Spleen (tissue), 11 donors: Measurements from ENCODE around the gene DUSP22. TPM values are rescaled to one million over a fixed set of nuclear protein-coding genes. Genes with fewer than 3 reads are reported as not detected.

Experiments
- DNase-seq: peaks from one replicate; pipeline ENCODE4 v3.0.0-alpha.2; 2020
- H3K27ac ChIP-seq, 8 donors: fragments of 200-600 bp; sonication (generic) in 7 of 8; 1 replicate in 4 of 8; 2 replicates in 4 of 8; pipeline versions ENCODE4 v1.5.0 to v1.8.0; 2016 to 2021; ENCODE audit warnings: inconsistent platforms in 4 of 8, mild to moderate bottlenecking in 4 of 8, moderate library complexity in 1 of 8
- H3K27me3 ChIP-seq, 7 donors: fragments of 200-600 bp; sonication (generic) in 6 of 7; replicated peaks in 1 of 7; 1 replicate in 4 of 7; 2 replicates in 3 of 7; pipeline versions ENCODE4 v1.5.0 to v1.8.0; 2016 to 2021; ENCODE audit warnings: inconsistent platforms in 3 of 7, mild to moderate bottlenecking in 1 of 7
- H3K36me3 ChIP-seq, 6 donors: fragments of 200-600 bp; sonication (generic) in 5 of 6; 1 replicate in 4 of 6; 2 replicates in 2 of 6; pipeline versions ENCODE4 v1.5.0 to v1.8.0; 2016 to 2021; ENCODE audit warnings: inconsistent platforms in 2 of 6
- H3K4me1 ChIP-seq, 6 donors: fragments of 200-600 bp; sonication (generic) in 5 of 6; 1 replicate in 3 of 6; 2 replicates in 3 of 6; pipeline versions ENCODE4 v1.5.0 to v1.8.0; 2016 to 2021; ENCODE audit warnings: inconsistent platforms in 3 of 6
- H3K4me3 ChIP-seq, 8 donors: fragments of 200-600 bp; sonication (generic) in 7 of 8; 1 replicate in 4 of 8; 2 replicates in 4 of 8; pipeline versions ENCODE4 v1.5.0 to v1.8.0; 2016 to 2021; ENCODE audit warnings: inconsistent platforms in 4 of 8, mild to moderate bottlenecking in 4 of 8, moderate library complexity in 2 of 8
- H3K9me3 ChIP-seq, 8 donors: fragments of 200-600 bp; sonication (generic) in 7 of 8; 1 replicate in 4 of 8; 2 replicates in 4 of 8; pipeline versions ENCODE4 v1.5.0 to v1.8.0; 2016 to 2021; ENCODE audit warnings: inconsistent platforms in 4 of 8
- POLR2A ChIP-seq, 3 donors: fragments of 450-650 bp; IDR thresholded peaks; one replicate each; pipeline ENCODE4 v1.5.1; 2017; ENCODE audit warnings: antibody characterized with exemption in 3 of 3, mild to moderate bottlenecking in 1 of 3
- POLR2AphosphoS5 ChIP-seq, 3 donors: sonication (generic); formaldehyde crosslinking; IDR thresholded peaks; one replicate each; pipeline ENCODE4 v1.5.1; 2017; ENCODE audit warnings: antibody characterized with exemption in 3 of 3
- WGBS, 5 donors: extraction: QIAGEN DNeasy Blood & Tissue Kit in 3 of 5; methylation state at CpG; one replicate each; pipeline versions ENCODE4 v1.1.5 to v1.1.7; 2013 to 2018; 5-methylcytosine and 5-hydroxymethylcytosine counted together
- intact Hi-C: fragments of 100-400 bp; cut with DNase I; formaldehyde crosslinking; loops from one replicate; pipeline ENCODE4 v1.15.0; 2023; ENCODE audit warnings: low total_unique reads
- polyA plus RNA-seq, 3 donors: library from polyadenylated mRNA; stranded (reverse); fragments of 200-250 nt; gene quantifications; one replicate each; pipeline ENCODE4 v1.2.1, GENCODE V29; 2013
- total RNA-seq, 7 donors: library from RNA; depleted of rRNA in 3 of 7; stranded (reverse); fragments of >200 nt in 3 of 7; fragmentation: NEBNext Ultra II Directional in 4 of 7; extraction: Animal tissue kit (Norgen Biotek cat#: 25700) in 4 of 7; gene quantifications; one replicate each; pipeline versions ENCODE4 v1.1.0 to v1.2.1, GENCODE V29; 2016 to 2021
- TF ChIP-seq, protein P1 (sequence below), 11 experiments: fragments of 200-600 bp in 7 of 11; fragments of 450-650 bp in 4 of 11; sonication (generic) in 4 of 11; IDR thresholded peaks in 8 of 11; conservative IDR thresholded peaks in 3 of 11; 1 replicate in 7 of 11; 2 replicates in 4 of 11; pipeline versions ENCODE4 v1.4.0 to v1.8.0; 2016 to 2021; ENCODE audit warnings: antibody characterized with exemption in 11 of 11, inconsistent platforms in 4 of 11, mild to moderate bottlenecking in 1 of 11
- donor health status: healthy with polysubstance abuse.
- donor health status: DM: no; HTN: no; CAD: no; lungs with moderate emphysema.
- donor health status: DM: no; HTN: no; CAD: no.
- donor health status: Bipolar disorder and iron deficiency.
- donor health status: healthy.
- donor health status: DM: no; HTN: no; CAD: no.
- donor health status: DM: yes; HTN: yes; CAD: no.

The DUSP22 gene
- total and polyA plus RNA-seq, 10 donors = 41.2 to 120 (median 69.4) TPM

DNA sequence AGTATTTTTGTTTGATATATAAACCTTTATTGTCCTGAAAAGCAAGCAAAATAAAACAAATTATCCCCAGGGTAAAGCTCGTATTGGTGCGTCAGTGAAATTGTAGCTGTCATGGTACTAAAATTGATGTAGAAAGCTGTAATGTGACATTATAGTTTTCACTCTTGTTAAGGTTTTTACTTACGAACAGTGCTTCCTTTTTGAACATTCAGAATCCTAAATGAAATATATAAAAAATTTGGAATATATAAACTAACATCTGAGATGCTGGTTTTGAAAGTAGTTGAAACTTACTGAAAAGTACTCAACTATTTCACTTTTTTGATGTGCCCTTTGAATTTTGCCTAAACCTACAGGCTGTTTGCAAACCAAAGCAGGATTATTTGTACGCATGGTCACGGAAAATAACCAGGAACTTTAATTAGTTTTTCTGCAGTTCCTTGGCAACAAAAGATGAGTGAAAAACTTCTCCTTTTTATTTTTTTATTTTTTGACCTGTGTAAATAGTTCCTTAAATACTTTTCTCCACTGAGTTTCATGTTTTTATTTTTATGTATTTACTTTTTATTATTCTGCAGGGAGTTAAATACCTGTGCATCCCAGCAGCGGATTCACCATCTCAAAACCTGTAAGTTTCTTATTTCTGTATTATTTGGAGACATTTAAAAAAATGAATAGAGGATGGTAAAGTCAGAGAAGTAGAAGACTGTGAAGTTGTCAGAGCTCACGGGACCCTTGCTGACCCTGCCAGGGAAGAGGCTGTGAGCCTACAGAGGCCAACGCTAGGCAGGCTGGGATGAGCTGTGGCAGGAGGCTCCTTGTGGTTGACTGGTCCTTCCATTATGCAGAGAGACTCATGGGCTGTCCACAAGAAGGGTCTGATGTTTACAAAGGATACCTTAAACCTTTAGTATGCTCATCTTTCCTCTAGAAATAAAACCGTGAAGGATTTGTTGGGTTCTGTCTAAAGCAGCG lies 42.5 kb downstream of the DUSP22 start:
- Histone ChIP-seq H3K4me1 (peaks cover 33 to 88% (median 69%) of the 10 kb centered on the region in 6 donors), H3K36me3 (no peaks in the 10 kb centered on the region), H3K4me3 (no peak overlapping the region), H3K27ac (no peak overlapping the region), H3K9me3 (no peaks in the 10 kb centered on the region), H3K27me3 (no peaks in the 10 kb centered on the region)
- 85 to 91% (median 86%) methylated on average over 10 of the region's 10 CpGs for WGBS, 5 donors
- intact Hi-C loops = no loop called here
- TF ChIP-seq POLR2A (IDR thresholded peaks at IDR 0.05) = no peak
- TF ChIP-seq, protein P1, sequence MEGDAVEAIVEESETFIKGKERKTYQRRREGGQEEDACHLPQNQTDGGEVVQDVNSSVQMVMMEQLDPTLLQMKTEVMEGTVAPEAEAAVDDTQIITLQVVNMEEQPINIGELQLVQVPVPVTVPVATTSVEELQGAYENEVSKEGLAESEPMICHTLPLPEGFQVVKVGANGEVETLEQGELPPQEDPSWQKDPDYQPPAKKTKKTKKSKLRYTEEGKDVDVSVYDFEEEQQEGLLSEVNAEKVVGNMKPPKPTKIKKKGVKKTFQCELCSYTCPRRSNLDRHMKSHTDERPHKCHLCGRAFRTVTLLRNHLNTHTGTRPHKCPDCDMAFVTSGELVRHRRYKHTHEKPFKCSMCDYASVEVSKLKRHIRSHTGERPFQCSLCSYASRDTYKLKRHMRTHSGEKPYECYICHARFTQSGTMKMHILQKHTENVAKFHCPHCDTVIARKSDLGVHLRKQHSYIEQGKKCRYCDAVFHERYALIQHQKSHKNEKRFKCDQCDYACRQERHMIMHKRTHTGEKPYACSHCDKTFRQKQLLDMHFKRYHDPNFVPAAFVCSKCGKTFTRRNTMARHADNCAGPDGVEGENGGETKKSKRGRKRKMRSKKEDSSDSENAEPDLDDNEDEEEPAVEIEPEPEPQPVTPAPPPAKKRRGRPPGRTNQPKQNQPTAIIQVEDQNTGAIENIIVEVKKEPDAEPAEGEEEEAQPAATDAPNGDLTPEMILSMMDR (IDR thresholded peaks at IDR 0.05 in 8 of 11, conservative IDR thresholded peaks at IDR 0.05 in 3 of 11) = no peak
- TF ChIP-seq POLR2AphosphoS5 (IDR thresholded peaks at IDR 0.05) = no peak
- peak; percentile 69 for DNase-seq

DNA sequence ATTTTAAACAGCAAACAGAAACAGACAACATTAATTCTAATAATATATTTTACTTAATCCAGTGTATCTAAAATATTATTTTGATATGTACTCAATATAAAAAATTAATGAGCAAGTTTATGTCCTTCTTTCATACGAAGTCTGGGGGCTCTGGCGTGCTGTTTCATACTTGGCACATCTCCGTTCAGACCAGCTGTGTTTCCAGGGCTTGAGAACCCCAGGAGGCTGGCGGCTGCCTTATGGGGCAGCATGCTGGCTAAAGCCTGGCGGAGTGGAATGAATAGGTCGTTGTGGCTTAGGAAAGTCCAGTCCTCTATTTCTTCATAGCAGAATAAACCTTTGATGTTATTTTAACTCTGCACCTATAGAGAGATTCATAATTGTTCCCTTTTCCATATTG lies 43.3 kb downstream of the DUSP22 start:
- WGBS, 5 donors = 80 to 93% (median 85%) methylated on average over 6 of the region's 6 CpGs
- TF ChIP-seq, protein P1 (IDR thresholded peaks at IDR 0.05 in 8 of 11, conservative IDR thresholded peaks at IDR 0.05 in 3 of 11) = no peak
- TF ChIP-seq POLR2A (IDR thresholded peaks at IDR 0.05) = no peak
- TF ChIP-seq POLR2AphosphoS5 (IDR thresholded peaks at IDR 0.05) = no peak
- no peaks in the 10 kb centered on the region for H3K27me3 ChIP-seq
- no peak overlapping the region for H3K4me3 ChIP-seq
- intact Hi-C loops = no loop called here
- peak; percentile 72 for DNase-seq
- no peaks in the 10 kb centered on the region for H3K9me3 ChIP-seq
- H3K36me3 ChIP-seq = no peaks in the 10 kb centered on the region
- no peak overlapping the region for H3K27ac ChIP-seq
- peaks cover 40 to 95% (median 76%) of the 10 kb centered on the region in 6 donors for H3K4me1 ChIP-seq

DNA sequence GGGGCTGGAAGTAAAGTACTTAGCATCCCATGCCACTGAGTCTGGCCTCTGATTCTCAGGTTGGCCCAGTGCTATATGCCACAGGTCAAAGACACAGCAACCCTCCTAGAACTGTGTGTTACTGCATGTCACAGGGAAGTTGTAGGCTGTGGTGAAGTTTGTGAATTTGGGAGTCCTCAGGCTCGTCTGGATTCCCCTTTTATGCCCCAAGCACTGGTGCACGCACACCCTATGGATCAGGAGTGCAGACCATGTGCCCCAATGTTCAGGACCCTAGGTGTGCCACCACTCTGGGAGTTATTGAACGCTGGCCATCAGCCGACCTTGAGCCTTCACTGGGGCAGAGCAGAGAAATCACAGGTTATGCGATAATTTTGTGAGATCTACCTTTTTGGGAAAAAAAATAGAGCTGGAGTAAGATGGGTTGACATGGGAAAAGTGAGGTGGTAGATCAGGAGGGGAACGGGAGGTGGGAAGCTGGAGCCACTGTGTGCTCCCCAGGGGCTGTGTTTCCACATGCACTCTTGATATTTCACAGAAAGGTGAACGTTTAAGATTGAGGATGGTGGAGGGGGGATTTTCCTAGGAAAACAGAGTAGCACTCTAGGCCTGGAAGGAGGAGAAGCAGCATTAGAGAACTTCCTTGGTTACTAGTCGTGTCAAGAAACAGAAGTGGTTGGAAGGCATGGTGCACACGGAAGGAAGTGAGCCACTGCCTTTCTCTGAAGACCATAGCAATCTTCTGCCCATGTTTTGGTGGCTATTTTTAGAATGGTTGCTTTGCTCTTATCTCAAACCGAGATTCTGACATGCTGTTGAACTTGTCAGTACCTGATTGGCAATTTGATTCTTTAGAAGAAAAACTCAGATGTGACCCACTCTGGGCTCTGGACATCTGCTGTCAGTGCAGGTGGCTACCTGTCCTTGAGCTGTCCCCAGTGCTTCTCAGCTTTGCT lies 44.1 kb downstream of the DUSP22 start:
- peak; percentile 76 for DNase-seq
- Histone ChIP-seq H3K4me3 (peak overlapping the region in 1 of 8 donors; percentile 0), H3K4me1 (peaks cover 43 to 97% (median 83%) of the 10 kb centered on the region in 6 donors), H3K27ac (peak overlapping the region; percentile 3 to 84 (median 71)), H3K9me3 (no peaks in the 10 kb centered on the region), H3K27me3 (no peaks in the 10 kb centered on the region), H3K36me3 (no peaks in the 10 kb centered on the region)
- intact Hi-C loops = no loop called here
- 55 to 62% (median 58%) methylated on average over 10 of the region's 10 CpGs for WGBS, 5 donors
- TF ChIP-seq, protein P1 (IDR thresholded peaks at IDR 0.05 in 8 of 11, conservative IDR thresholded peaks at IDR 0.05 in 3 of 11) = no peak
- TF ChIP-seq POLR2A (IDR thresholded peaks at IDR 0.05) = no peak
- TF ChIP-seq POLR2AphosphoS5 (IDR thresholded peaks at IDR 0.05) = peak in 1 of 3 donors; percentile 63
